ENCODE data around the gene GH1. TPM values are rescaled to one million over a fixed set of nuclear protein-coding genes. Genes with fewer than 3 reads are reported as not detected.
"Not testable (repeated sequence)": the region's sequence is repeated elsewhere in the genome, so short reads cannot be mapped to it uniquely, and the experiment has no call there.

The GH1 gene
- total RNA-seq, 4 donors from 2014 or later = not detected

GRCh38 chr17:63903787-63904201 is 14.8 kb downstream of the GH1 start:
- intact Hi-C loops (cut with DNase I); H3K27me3 ChIP-seq; H3K27ac ChIP-seq (replicated peaks in 1 of 4); H3K9me3 ChIP-seq; H3K4me3 ChIP-seq; DNase-seq (ENCODE audit: extremely low spot score); H3K4me1 ChIP-seq; H3K36me3 ChIP-seq: not testable (repeated sequence)
- TF ChIP-seq, protein P1, sequence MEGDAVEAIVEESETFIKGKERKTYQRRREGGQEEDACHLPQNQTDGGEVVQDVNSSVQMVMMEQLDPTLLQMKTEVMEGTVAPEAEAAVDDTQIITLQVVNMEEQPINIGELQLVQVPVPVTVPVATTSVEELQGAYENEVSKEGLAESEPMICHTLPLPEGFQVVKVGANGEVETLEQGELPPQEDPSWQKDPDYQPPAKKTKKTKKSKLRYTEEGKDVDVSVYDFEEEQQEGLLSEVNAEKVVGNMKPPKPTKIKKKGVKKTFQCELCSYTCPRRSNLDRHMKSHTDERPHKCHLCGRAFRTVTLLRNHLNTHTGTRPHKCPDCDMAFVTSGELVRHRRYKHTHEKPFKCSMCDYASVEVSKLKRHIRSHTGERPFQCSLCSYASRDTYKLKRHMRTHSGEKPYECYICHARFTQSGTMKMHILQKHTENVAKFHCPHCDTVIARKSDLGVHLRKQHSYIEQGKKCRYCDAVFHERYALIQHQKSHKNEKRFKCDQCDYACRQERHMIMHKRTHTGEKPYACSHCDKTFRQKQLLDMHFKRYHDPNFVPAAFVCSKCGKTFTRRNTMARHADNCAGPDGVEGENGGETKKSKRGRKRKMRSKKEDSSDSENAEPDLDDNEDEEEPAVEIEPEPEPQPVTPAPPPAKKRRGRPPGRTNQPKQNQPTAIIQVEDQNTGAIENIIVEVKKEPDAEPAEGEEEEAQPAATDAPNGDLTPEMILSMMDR (IDR thresholded peaks at IDR 0.05) = peak; percentile 22 to 24 (median 23)
- 41% methylated on average over 5 of the region's 5 CpGs for WGBS

DNA sequence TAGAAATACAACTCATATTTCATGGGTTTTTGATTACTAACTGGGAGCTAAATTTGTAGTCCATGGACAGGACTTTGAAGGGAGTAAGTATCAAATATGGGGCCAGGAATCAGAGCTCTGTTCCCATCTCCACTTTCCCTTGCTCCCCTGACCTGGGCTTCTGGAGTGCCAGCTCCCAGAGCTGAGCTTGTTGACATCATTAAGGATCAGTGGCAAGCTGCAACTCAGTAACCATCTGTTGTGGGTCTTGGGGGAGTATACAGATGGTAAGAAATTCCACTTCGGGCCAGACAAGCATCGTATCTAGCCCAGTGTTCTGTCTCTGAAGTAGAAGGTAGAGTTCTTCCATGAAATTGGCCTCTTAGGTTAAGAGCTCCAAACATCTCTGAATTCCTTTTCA is 16.7 kb downstream of the GH1 start:
- H3K36me3 ChIP-seq; H3K27ac ChIP-seq (replicated peaks in 1 of 4); H3K4me3 ChIP-seq; H3K27me3 ChIP-seq; H3K4me1 ChIP-seq; DNase-seq (ENCODE audit: extremely low spot score); H3K9me3 ChIP-seq; intact Hi-C loops (cut with DNase I): not testable (repeated sequence)
- WGBS = 100% methylated on average over 2 of the region's 2 CpGs

- H3K36me3 ChIP-seq; DNase-seq (ENCODE audit: extremely low spot score); H3K27me3 ChIP-seq; H3K27ac ChIP-seq (replicated peaks in 1 of 4); H3K9me3 ChIP-seq; H3K4me1 ChIP-seq; intact Hi-C loops (cut with DNase I); H3K4me3 ChIP-seq: not testable (repeated sequence)
- 92% methylated on average over 2 of the region's 6 CpGs for WGBS
These were observed 19.5 kb downstream of the GH1 start for GRCh38 chr17:63898899-63899798.

GRCh38 chr17:63896524-63897354 is 21.9 kb downstream of the GH1 start, which contains the start of gene CSH1:
TSS of gene CSH1 (minus strand) at chr17:63896574. CDS start at chr17:63896511, 63 bp downstream.
- H3K36me3 ChIP-seq; H3K9me3 ChIP-seq; H3K4me3 ChIP-seq; H3K4me1 ChIP-seq; H3K27me3 ChIP-seq; H3K27ac ChIP-seq (replicated peaks in 1 of 4); intact Hi-C loops (cut with DNase I); DNase-seq (ENCODE audit: extremely low spot score): not testable (repeated sequence)
- 79% methylated on average over 6 of the region's 14 CpGs for WGBS

- WGBS = 86% methylated on average over 2 of the region's 10 CpGs
- H3K27ac ChIP-seq (replicated peaks in 1 of 4); intact Hi-C loops (cut with DNase I); H3K9me3 ChIP-seq; H3K4me3 ChIP-seq; DNase-seq (ENCODE audit: extremely low spot score); H3K4me1 ChIP-seq; H3K36me3 ChIP-seq; H3K27me3 ChIP-seq: not testable (repeated sequence)
These were observed 23.8 kb downstream of the GH1 start for GRCh38 chr17:63894821-63895220.

- intact Hi-C loops (cut with DNase I) = not testable (repeated sequence)
- WGBS = 77% methylated on average over 3 of the region's 3 CpGs
These were observed 24.6 kb downstream of the GH1 start for GRCh38 chr17:63894021-63894420.

GRCh38 chr17:63892316-63893037 is 26.2 kb downstream of the GH1 start:
- H3K27ac ChIP-seq (replicated peaks in 1 of 4); H3K4me1 ChIP-seq; H3K27me3 ChIP-seq; DNase-seq (ENCODE audit: extremely low spot score); H3K9me3 ChIP-seq; H3K4me3 ChIP-seq; H3K36me3 ChIP-seq; intact Hi-C loops (cut with DNase I): not testable (repeated sequence)
- 65% methylated on average over 11 of the region's 11 CpGs for WGBS

More at GRCh38 chr17:63894021-63894420, 24.6 kb downstream of the GH1 start:
- H3K27ac ChIP-seq (replicated peaks in 1 of 4); H3K9me3 ChIP-seq; DNase-seq (ENCODE audit: extremely low spot score); H3K27me3 ChIP-seq; H3K4me3 ChIP-seq; H3K4me1 ChIP-seq; H3K36me3 ChIP-seq: not testable (repeated sequence)
